HG02798 (cell line): ENCODE measurements around the gene ASMT.
"Not testable (repeated sequence)": the region's sequence is repeated elsewhere in the genome, so short reads cannot be mapped to it uniquely, and the experiment has no call there.

Experiments used
- ATAC-seq: cut with Tn5 transposase; IDR thresholded peaks from one replicate; pipeline ENCODE4 v1.9.1; 2021; ENCODE audit warnings: mild to moderate bottlenecking; ENCODE audit not compliant: unreplicated experiment, poor library complexity

Gene ASMT, protein sequence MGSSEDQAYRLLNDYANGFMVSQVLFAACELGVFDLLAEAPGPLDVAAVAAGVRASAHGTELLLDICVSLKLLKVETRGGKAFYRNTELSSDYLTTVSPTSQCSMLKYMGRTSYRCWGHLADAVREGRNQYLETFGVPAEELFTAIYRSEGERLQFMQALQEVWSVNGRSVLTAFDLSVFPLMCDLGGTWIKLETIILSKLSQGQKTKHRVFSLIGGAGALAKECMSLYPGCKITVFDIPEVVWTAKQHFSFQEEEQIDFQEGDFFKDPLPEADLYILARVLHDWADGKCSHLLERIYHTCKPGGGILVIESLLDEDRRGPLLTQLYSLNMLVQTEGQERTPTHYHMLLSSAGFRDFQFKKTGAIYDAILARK

DNA sequence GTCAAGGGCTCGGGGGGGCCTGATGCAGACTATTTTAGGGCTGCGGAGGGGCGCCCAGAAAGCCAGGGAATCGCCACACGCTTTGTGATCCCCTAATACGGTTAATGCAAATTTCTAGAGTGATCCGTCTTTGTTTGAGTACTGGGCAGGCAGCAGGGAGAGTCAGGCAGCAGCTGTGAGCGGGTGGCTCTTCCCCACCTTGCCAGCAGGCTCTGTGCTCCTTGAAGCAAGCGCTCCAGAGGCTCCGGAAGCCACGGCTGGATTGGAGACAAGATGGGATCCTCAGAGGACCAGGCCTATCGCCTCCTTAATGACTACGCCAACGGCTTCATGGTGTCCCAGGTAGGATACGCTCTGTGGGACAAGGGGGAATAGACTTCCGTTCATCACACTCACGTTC lies at the start of gene ASMT:
Gene ASMT (plus strand): TSS at position 133 of the 400 bp plus-strand sequence. CDS start 141 bp downstream, at position 274.
- ATAC-seq: no peak

DNA sequence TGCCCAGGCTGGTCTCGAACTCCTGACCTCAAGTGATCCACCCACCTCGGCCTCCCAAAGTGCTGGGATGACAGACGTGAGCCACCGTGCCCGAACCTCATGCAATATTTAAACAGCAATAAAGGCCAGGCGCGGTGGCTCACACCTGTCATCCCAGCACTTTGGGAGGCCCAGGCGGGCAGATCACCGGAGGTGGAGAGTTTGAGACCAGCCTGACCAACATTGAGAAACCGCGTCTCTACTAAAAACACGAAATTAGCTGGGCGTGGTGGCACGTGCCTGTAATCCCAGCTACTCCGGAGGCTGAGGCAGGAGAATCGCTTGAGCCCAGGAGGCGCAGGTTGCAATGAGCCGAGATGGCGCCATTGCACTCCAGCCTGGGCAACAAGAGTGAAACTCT lies 40.7 kb upstream of the ASMT start:
- not testable (repeated sequence) for ATAC-seq

DNA sequence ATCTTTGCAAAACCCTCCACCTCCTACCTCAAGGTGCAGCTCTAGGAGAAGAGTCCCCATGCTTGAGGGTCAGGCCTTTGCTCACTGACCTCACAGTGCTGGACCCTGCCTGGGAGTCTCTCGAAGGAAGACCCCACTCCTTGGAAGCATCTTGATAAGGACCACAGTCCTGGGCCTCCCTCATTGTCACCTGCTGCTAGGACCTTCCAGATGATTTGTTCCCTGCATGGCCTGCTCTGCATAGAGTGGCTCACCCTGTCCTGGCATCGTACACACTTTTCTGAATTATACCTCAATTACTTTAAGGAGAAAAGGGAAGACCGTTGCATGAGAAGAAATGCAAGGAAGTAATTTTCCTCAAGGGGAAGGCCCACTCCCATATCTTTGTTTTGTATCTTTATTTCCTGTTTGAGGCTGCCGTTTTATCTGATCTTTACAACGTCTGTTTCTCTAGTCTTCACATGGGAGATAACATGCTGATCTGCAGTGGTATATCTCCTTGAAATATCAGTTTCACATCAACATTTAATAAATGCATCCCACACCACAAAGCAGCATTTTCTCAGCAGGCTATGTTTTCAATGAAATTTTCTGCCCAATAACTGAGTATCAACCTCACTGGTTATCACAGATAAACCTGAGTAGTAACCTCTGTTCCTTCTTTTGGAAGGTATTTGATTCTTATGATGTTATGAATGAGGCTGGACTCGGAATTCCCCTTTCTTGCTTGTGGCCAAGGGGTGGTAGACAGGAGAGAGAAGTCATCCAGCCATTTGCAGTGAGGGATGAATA lies 38.5 kb upstream of the ASMT start:
- ATAC-seq: no peak

DNA sequence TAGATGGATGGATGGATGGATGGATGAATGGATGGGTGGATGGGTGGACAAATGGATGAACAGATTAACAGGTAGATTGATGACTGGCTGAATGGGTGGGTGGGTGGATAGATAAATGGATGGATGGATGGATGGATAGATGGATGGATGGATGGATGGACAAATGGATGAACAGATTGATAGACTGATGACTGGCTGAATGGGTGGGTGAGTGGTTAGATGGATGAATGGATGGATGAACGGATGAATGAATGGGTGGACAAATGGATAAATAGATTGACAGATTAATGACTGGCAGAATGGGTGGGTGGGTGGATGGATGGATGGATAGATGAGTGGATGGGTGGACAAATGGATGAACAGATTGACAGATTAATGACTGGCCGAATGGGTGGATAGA lies 37.0 kb upstream of the ASMT start:
- no peak for ATAC-seq

DNA sequence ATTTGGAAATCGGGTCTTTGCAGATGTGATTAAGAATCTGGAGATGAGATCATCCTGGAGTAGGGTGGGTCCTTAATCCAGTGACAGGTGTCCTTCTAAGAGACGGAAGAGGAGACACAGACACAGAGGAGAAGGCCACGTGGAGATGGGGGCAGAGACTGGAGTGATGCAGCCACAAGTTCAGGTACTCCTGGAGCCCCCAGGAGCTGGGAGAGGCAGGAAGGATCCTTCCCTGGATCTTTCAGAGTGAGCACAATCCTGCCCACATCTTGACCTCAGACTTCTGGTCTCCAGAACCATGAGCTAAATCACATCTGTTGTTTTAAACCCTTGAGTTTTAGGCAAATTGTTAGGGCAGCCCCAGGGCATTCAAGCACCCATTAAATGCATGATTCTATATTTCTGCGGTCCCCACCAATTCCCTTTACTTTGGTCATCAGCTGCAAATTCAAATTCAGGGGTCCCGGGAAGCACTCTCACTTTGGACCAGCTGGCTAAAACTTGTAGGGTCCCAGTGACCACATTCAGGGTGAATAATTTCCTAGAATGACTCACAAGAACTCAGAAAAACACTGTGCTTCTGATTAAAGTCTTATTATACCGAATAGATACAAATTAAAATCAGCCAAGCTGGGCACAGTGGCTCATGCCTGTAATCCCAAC lies 36.2 kb upstream of the ASMT start:
- no peak for ATAC-seq

DNA sequence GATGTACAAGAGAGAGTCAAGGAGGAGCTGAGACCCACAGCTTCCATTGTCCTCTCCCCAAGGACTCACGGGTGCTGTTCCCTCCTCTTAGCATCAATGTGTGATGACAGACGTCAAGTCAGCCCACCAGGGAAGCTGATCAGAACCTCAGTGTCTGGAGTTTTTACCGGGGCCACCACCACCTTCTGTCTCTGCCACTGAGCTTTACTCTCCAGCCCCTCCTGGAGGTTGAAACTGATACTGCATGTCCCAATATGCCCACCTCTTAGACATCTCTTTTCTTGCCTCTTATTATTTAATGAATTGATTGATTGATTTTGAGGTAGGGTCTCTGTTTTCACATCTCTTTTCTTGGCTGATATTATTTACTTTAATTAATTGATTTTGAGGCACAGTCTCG lies 33.7 kb upstream of the ASMT start:
- ATAC-seq: peak; percentile 41

DNA sequence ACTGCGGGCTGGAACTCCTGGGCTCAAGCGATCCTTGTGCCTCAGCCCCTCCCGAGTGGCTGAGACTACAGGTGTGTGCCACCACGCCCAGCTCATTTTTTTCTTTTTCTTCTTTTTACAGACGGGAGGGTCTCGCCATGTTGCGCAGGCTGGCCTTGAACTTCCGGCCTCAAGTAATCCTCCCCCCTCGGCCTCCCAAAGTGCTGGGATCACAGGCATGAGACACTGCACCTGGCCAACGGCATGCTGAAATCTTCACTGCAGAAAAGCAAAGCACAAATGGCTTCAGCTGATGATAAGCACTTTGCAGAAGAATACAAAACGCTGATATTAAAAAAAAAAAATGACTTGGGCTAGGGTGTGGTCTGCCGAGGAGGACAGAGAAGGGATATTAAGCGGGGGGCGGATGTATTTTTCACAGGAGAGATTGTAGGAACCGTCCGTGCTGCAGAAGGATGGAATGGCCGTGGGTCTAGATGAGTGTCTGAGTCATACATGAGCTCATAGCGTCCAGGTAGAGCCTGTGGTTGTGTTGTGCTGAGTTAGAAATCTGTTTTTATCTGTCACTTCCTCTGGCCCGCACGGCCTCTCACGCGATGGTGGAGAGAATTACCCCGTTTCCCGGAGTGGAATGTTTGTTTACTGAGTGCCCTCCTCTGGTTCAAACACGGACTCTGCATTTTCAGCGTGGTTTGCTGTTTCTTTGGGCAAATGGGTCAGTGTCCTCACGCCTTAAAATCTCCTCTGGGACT lies 32.0 kb upstream of the ASMT start:
- peak; percentile 79 for ATAC-seq

DNA sequence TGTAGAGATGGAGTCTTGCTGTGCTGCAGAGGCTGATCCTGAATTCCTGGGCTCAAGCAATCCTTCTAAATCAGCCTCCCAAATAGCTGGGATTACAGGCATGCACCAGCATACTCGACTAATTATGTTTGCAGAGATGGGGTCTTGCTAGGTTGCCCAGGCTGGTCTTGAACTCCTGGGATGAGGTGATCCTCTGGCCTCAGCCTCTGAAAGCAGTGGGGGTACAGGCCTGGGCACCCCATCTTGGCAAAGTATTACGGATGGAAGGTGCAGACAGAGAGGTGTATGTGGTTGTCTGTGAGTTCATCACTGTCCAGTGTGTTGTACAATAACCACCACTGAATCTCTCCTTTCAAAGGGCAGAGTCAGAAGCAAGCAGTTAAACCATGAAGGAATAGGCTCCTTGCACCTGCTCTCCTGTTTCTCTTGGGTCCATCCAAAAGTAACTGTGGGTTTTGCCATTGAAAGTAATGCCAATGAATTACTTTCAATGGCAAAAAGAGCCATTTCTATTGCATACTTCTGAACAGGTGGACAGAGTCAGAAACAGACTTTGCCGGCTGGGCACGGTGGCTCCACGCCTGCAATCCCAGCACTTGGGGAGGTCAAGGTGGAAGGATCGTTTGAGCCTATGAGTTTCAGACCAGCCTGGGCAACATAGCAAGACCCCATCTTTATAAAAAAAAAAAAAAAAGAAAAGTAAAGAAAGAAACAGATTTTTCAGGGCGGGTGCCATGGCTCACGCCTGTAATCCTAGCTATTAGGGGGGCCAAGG lies 30.4 kb upstream of the ASMT start:
- ATAC-seq: no peak

DNA sequence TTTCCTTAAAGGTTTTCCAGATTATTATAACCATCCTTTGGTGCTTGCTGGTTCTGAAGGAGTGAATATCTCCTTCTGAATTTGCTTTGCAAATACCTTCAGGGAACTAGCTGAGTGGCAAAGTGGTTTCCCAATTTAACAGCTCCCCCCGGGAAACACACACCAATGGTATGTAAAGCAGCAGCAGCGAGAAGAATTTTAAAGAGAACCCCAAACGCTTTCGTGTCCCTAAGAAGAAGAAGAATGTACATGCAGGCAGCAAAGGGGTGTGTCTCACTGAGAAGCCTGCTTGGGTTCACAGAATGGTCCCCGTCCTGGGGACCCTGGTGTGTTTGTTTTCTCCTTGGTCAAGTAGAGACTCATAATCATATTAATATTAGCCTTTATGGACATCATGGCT lies 27.7 kb upstream of the ASMT start:
- ATAC-seq: no peak

DNA sequence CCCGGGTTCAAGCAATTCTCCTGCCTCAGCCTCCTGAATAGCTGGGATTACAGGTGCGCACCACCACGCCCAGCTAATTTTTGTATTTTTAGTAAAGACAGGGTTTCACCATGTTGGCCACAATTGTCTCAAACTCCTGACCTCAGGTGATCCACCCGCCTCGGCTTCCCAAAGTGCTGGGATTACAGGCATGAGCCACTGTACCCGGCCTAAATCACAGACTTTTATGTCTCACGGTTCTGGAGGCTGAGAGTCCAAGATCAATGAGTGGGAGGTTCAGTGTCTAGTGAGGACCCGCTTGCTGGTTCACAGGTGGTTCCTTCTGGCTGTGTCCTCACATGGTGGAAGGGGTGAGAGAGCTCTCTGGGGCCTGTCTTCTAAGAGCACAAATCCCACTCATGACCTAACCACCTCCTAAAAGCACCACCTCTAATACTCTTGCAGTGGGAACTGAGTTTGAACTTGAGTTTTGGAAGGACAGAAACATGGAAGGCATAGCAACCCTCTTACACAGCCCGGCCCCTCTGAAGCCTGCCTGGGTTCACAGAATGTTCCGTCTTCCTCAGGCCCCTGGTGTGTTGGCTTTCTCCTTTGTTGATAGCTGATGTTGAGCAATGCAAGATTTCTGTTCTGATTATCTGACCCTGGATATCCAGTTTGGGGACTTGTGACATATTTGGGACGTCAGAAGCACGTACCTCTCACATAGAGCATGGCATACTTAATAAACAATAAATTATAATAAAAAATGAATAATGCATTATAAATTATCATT lies 25.3 kb upstream of the ASMT start:
- ATAC-seq: no peak

DNA sequence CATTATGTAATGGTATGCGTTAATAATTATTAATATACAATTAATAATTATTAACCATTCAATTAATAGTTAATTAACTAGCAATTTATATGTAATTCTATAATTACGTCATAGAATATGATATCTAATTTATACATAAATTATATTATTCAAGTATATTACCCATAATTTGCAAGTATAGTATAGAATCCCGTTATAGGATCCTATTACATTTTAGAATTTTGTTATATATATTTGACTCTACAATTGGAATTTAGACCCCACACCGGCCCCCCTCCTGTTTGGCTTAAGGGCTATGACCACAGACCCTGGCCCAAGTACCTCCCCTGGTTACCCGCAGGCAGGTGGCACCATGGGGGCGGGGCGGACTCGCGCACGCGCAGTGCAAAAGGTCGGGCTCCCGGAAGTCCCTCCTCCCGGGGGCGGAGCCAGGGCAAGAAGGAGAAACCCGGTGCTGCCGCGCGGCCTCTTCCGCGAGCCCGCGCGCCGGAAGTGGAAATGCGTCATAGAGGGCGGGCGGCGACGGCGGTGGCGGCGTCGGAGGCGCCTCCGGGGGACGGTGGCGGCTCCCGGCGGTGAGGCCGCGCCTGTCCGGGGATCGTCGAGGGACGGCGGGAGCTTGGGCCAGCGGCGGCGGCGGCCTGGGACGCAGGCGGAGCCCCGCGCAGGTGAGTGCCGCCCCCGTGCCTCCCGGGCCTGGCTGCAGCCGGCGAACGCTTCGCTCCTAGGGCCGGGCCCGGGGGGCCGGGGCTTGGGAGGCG lies 23.6 kb upstream of the ASMT start, which contains the start of gene AKAP17A:
Gene AKAP17A (plus strand): TSS at position 503 of the 761 bp plus-strand sequence. CDS start 1,859 bp downstream, outside the sequence.
- peak; percentile 92 for ATAC-seq

DNA sequence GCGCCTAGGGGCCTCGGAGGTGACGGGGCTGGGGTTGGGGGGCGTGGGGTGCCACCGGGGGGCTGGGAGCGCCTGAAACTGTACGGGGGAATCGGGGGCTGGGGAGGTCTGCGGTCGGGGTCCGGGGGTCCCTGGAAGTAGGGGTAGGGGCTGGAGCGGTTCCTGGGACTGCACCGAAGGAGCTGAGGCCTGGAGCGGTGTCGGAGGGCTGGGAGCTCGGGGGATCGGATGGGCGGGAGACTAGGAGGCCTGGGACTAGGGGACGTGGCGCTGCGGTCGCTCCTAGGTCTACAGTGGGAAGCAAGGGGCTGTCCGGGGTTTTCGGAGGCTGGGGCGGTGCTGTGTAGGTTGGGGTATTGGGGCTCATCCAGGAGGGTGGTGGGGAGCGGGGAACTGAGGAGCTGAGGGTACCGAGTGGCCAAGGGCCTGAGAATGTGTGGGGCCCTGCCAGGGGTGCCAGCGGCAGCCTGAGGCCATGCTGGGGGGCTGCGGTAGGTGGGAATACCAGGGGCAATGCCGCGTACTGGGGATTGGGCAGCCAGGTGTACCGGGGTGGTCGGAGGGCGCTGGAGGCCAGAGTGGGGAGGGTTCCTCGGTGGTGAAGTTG lies 22.9 kb upstream of the ASMT start:
- no peak for ATAC-seq

DNA sequence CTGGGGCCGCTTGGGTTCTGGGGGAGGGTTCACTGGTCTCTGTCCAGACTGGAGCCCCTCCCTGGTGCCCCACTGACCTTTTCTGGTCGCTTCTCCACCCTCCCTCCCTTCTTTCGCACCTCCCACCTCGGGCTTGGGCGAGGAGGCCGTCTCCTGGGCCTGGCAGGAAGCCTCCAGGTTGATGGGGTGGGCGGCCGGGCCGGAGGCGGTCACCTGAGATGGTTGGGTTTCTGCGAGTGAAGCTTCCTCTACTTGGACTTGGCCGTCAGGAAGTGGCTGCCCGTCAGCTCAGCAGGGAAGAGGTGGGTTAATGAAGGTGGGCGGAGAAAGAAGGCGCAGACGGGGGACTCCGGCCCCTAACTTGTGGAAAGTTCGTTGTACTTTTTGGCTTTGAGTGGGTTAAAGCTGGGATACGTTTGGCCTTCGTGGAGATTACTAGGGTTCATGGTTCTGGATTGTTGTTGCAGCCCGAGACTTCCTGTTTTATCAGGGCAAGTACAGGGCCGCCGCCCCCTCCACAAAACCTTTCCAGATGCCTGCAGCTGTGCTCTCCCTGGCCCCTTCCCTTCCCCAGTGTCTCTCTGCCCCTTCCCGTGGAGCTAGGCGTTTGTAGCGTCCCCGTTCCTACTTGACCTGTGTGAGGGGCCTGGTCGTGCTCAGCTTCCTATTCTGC lies 22.3 kb upstream of the ASMT start:
- peak; percentile 35 for ATAC-seq

DNA sequence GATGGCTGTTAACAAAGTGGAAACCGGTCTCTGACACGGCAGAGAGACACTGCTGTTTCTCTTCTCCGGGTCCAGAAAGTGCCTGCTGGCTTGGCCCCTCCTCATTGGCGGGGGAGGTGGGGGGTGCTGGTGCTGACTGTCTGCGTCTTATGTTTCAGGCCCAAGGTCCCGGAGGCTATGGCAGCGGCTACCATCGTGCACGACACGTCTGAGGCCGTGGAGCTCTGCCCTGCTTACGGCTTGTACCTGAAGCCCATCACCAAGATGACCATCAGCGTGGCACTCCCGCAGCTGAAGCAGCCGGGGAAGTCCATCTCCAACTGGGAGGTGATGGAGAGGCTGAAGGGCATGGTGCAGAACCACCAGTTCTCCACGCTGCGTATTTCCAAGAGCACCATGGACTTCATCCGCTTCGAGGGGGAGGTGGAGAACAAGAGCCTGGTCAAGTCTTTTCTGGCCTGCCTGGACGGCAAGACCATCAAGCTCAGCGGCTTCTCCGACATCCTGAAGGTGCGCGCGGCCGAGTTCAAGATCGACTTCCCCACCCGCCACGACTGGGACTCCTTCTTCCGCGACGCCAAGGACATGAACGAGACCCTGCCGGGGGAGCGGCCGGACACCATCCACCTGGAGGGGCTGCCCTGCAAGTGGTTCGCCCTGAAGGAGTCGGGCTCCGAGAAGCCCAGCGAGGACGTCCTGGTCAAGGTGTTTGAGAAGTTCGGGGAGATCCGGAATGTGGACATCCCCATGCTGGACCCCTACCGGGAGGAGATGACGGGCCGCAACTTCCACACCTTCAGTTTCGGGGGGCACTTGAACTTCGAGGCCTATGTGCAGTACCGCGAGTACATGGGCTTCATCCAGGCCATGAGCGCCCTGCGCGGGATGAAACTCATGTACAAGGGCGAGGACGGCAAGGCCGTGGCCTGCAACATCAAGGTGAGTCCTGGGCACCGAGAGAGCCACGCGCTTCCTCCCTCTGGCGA lies 21.3 kb upstream of the ASMT start:
- ATAC-seq: no peak

DNA sequence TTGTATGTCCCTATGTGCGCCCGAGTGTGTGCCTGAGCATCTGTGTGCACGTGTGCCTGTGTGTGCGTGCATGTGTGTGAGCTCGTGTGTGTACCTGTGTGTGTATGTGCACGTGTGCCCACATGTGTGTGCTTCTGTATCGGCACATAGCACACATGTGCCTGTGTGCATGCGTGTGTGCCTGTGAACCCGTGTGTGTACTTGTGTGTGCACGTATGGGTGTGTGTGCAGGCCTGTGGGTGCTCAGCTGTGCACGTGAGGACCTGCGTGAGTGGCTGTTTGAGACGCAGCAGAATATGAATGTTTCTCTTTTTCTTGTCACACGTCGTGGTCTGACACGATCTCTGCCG lies 19.2 kb upstream of the ASMT start:
- ATAC-seq: no peak

DNA sequence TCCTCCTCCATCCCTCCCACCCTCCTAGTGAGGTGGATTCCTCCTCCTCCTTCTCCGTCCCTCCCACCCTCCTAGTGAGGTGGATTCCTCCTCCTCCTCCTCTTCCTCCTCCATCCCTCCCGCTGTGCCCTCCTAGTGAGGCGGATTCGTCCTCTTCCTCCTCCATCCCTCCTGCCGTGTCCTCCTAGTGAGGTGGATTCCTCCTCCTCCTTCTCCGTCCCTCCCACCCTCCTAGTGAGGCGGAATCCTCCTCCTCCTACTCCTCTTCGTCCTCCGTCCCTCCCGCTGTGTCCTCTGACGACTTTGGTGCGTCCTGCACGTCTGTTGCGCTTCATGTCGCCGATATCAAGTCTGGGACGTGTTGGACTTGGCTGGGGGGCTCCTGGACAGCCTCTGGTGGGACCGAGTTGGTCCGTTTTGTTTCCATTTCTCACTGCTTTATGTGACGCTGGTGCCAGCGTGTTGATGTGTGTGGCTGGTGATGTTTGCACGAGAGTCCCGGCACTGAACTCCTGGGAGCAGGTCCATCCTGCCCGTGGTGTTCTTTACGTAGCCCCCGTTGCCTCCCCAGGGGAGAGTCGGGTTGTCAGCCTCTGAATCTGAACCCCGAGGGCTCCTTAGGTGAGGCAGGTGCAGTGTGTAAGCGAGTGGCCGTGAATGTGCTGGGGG lies 18.0 kb upstream of the ASMT start:
- no peak for ATAC-seq
